Heart left ventricle (tissue), 16 donors: ENCODE data around the gene MTUS2. TPM values are rescaled to one million over a fixed set of nuclear protein-coding genes. Genes with fewer than 3 reads are reported as not detected.

ENCODE experiments used
- ATAC-seq, 4 donors: fragments of 200-7000 bp; cut with Tn5 transposase; one replicate each; pipeline ENCODE4 v1.9.1; 2020 to 2022; ENCODE audit warnings: moderate library complexity in 4 of 4, mild to moderate bottlenecking in 3 of 4, moderate number of reproducible peaks in 1 of 4
- DNase-seq, 5 donors: peaks; one replicate each; pipeline ENCODE4 v3.0.0-alpha.2; 2020
- H3K27ac ChIP-seq, 12 donors: fragments of 200-600 bp; sonication (generic) in 4 of 12; one replicate each; pipeline versions ENCODE4 v1.5.0 to v1.8.0; 2016 to 2022; ENCODE audit warnings: mild to moderate bottlenecking in 2 of 12
- H3K27me3 ChIP-seq, 9 donors: fragments of 200-600 bp; sonication (generic) in 2 of 9; one replicate each; pipeline versions ENCODE4 v1.5.1 to v1.8.0; 2016 to 2022; ENCODE audit warnings: mild to moderate bottlenecking in 3 of 9
- H3K36me3 ChIP-seq, 9 donors: fragments of 200-600 bp; sonication (generic) in 2 of 9; one replicate each; pipeline versions ENCODE4 v1.5.0 to v1.8.0; 2018 to 2022; ENCODE audit warnings: mild to moderate bottlenecking in 2 of 9
- H3K4me1 ChIP-seq, 12 donors: fragments of 200-600 bp; sonication (generic) in 4 of 12; one replicate each; pipeline versions ENCODE4 v1.5.0 to v1.8.0; 2016 to 2022; ENCODE audit warnings: mild to moderate bottlenecking in 3 of 12
- H3K4me3 ChIP-seq, 12 donors: fragments of 200-600 bp; sonication (generic) in 4 of 12; one replicate each; pipeline versions ENCODE4 v1.5.0 to v1.8.0; 2017 to 2022; ENCODE audit warnings: mild to moderate bottlenecking in 9 of 12, moderate library complexity in 4 of 12
- H3K9me3 ChIP-seq, 12 donors: fragments of 200-600 bp; sonication (generic) in 4 of 12; one replicate each; pipeline versions ENCODE4 v1.5.0 to v1.8.0; 2016 to 2022; ENCODE audit warnings: mild to moderate bottlenecking in 1 of 12
- CTCF ChIP-seq, 12 donors: fragments of 200-600 bp; sonication (generic) in 4 of 12; IDR thresholded peaks; one replicate each; pipeline versions ENCODE4 v1.5.0 to v1.8.0; 2018 to 2022; ENCODE audit warnings: antibody characterized with exemption in 12 of 12, mild to moderate bottlenecking in 5 of 12
- POLR2A ChIP-seq, 2 donors: fragments of 450-650 bp; IDR thresholded peaks; one replicate each; pipeline ENCODE4 v1.6.1; 2017; ENCODE audit warnings: antibody characterized with exemption in 2 of 2, mild to moderate bottlenecking in 2 of 2, moderate library complexity in 2 of 2
- WGBS, 4 donors: extraction: QIAGEN DNeasy Blood & Tissue Kit in 2 of 4; methylation state at CpG; one replicate each; pipeline versions ENCODE4 v1.1.5 to v1.1.7; 2013 to 2018; 5-methylcytosine and 5-hydroxymethylcytosine counted together
- intact Hi-C, 10 donors: fragments of 100-400 bp; cut with DNase I; formaldehyde crosslinking; loops; one replicate each; pipeline versions ENCODE4 v1.11.1 to v1.14.2; 2022
- polyA plus RNA-seq, 2 donors: library from polyadenylated mRNA; stranded (reverse); fragments of 200-250 nt; gene quantifications; one replicate each; pipeline ENCODE4 v1.2.3, GENCODE V29; 2013
- total RNA-seq, 9 donors: library from RNA; depleted of rRNA in 2 of 9; stranded (reverse); fragments of >200 nt in 2 of 9; fragmentation: NEBNext Ultra II Directional in 3 of 9; extraction: Animal tissue kit (Norgen Biotek cat#: 25700) in 3 of 9; gene quantifications; one replicate each; pipeline versions ENCODE4 v1.1.0 to v1.2.4, GENCODE V29; 2016 to 2023
- donor health status: ischemic (EF 13 %, LVEDD 7.1; RV severe dilation, severe dysfunction).
- donor health status: healthy with polysubstance abuse.
- donor health status: DM: no; HTN: yes; CAD: no.
- donor health status: DM: no; HTN: no; CAD: no.
- donor health status: ischemic (EF 25% LVEDD 6.9; RV normal size, moderate dysfunction).
- donor health status: ischemic (EF 25% LVEDD 5.7; RV mildly dilated, moderate dysfunction).
- donor health status: healthy.
- donor health status: DM: yes; HTN: yes; CAD: no.
- donor health status: ischemic (EF 35%, LVEDD 5.7; RV mildly dilated, moderate dysfunction).
- donor health status: nonischemic (EF 11% LVEDD 7.7; RV severe dilation, severe dysfunction).
- donor health status: DM: yes; HTN: yes; CAD: no.
- donor health status: PGD.
- donor health status: ischemic (EF 29% LVEDD 5.4; RV normal size, mild dysfunction).
- donor health status: nonischemic (EF 23%, LVEDD 6.1; RV moderate dilation, normal function).

MTUS2 gene
- total and polyA plus RNA-seq, 11 donors = 28.7 to 174 (median 67.9) TPM

GRCh38 chr13:28866932-28867331, 46.8 kb downstream of the MTUS2 start:
- Histone ChIP-seq H3K27me3 (no peaks in the 10 kb centered on the region), H3K36me3 (no peaks in the 10 kb centered on the region), H3K4me3 (no peak overlapping the region), H3K4me1 (peaks cover 0 to 18% (median 0%) of the 10 kb centered on the region in 12 donors), H3K27ac (peak overlapping the region in 5 of 12 donors; percentile 1 to 61 (median 39)), H3K9me3 (peaks cover 0 to 4% (median under 1%) of the 10 kb centered on the region in 12 donors)
- peak in 3 of 4 donors; percentile 59 to 69 (median 65) for ATAC-seq
- no peak for TF ChIP-seq POLR2A (IDR thresholded peaks at IDR 0.05)
- TF ChIP-seq CTCF (IDR thresholded peaks at IDR 0.05) = no peak
- WGBS, 4 donors = 65 to 88% (median 83%) methylated on average over 1 of the region's 1 CpG
- no peak for DNase-seq
- intact Hi-C loops = no loop called here

GRCh38 chr13:28867564-28867963, 47.4 kb downstream of the MTUS2 start:
- Histone ChIP-seq H3K4me3 (no peak overlapping the region), H3K4me1 (peaks cover 0 to 18% (median 0%) of the 10 kb centered on the region in 12 donors), H3K27me3 (no peaks in the 10 kb centered on the region), H3K9me3 (peaks cover 0 to 10% (median 6%) of the 10 kb centered on the region in 12 donors), H3K36me3 (no peaks in the 10 kb centered on the region), H3K27ac (peak overlapping the region in 5 of 12 donors; percentile 1 to 61 (median 39))
- ATAC-seq (peak; percentile 67 to 84 (median 76)), DNase-seq (peak in 4 of 5 donors; percentile 29 to 40 (median 35))
- intact Hi-C loops = no loop called here
- TF ChIP-seq POLR2A (IDR thresholded peaks at IDR 0.05) (no peak), CTCF (IDR thresholded peaks at IDR 0.05) (no peak)
- 29 to 50% (median 38%) methylated on average over 1 of the region's 1 CpG for WGBS, 4 donors

GRCh38 chr13:28872427-28873176, 52.5 kb downstream of the MTUS2 start:
- Histone ChIP-seq H3K27me3 (no peaks in the 10 kb centered on the region), H3K4me3 (no peak overlapping the region), H3K4me1 (peaks cover 0 to 15% (median 0%) of the 10 kb centered on the region in 12 donors), H3K27ac (no peak overlapping the region), H3K9me3 (peaks cover 0 to 25% (median 9%) of the 10 kb centered on the region in 12 donors), H3K36me3 (no peaks in the 10 kb centered on the region)
- 64 to 73% (median 70%) methylated on average over 2 of the region's 2 CpGs for WGBS, 4 donors
- DNase-seq (no peak), ATAC-seq (no peak)
- intact Hi-C loops = no loop called here
- TF ChIP-seq POLR2A (IDR thresholded peaks at IDR 0.05) = no peak
- TF ChIP-seq CTCF (IDR thresholded peaks at IDR 0.05) = no peak

- peaks cover 0 to under 1% (median 0%) of the 10 kb centered on the region in 12 donors for H3K4me1 ChIP-seq
- no peak overlapping the region for H3K27ac ChIP-seq
- H3K36me3 ChIP-seq = no peaks in the 10 kb centered on the region
- H3K27me3 ChIP-seq = no peaks in the 10 kb centered on the region
- H3K4me3 ChIP-seq = no peak overlapping the region
- 88 to 95% (median 91%) methylated on average over 6 of the region's 6 CpGs for WGBS, 4 donors
- no peak for DNase-seq
- ATAC-seq = no peak
- intact Hi-C loops = no loop called here
- H3K9me3 ChIP-seq = peaks cover 0 to 25% (median 9%) of the 10 kb centered on the region in 12 donors
- no peak for TF ChIP-seq CTCF (IDR thresholded peaks at IDR 0.05)
- no peak for TF ChIP-seq POLR2A (IDR thresholded peaks at IDR 0.05)
Observed at GRCh38 chr13:28875846-28876615, 55.9 kb downstream of the MTUS2 start.
